ENCODE results near the gene CLUH.
"Not testable (repeated sequence)": the region's sequence is repeated elsewhere in the genome, so short reads cannot be mapped to it uniquely, and the experiment has no call there.

DNA sequence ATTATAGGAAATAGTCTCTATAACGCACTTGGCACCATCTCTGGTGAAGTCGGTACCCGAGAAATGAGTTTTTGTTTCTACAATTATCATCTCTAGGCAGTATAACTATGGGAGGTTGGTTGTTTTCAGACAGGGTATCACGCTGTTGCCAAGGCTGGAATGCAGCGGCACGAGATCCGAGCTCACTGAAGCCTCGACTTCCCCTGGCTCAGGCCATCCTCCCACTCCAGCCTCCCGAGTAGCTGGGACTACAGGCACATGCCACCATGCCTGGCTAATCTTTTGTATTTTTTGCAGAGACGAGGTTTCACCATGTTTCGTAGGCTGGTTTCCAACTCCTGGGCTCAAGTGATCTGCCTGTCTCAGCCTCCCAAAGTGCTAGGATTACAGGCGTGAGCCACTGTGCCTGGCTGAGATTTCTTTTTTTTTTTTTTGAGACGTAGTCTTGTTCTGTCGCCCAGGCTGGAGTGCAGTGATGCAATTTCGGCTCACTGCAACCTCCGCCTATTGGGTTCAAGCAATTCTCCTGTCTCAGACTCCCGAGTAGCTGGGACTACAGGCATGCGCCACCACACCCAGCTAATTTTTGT lies 12.3 kb downstream of the CLUH start:
- not testable (repeated sequence) for TF ChIP-seq POLR2A (IDR thresholded peaks at IDR 0.05)
- TF ChIP-seq, protein P1, sequence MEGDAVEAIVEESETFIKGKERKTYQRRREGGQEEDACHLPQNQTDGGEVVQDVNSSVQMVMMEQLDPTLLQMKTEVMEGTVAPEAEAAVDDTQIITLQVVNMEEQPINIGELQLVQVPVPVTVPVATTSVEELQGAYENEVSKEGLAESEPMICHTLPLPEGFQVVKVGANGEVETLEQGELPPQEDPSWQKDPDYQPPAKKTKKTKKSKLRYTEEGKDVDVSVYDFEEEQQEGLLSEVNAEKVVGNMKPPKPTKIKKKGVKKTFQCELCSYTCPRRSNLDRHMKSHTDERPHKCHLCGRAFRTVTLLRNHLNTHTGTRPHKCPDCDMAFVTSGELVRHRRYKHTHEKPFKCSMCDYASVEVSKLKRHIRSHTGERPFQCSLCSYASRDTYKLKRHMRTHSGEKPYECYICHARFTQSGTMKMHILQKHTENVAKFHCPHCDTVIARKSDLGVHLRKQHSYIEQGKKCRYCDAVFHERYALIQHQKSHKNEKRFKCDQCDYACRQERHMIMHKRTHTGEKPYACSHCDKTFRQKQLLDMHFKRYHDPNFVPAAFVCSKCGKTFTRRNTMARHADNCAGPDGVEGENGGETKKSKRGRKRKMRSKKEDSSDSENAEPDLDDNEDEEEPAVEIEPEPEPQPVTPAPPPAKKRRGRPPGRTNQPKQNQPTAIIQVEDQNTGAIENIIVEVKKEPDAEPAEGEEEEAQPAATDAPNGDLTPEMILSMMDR (IDR thresholded peaks at IDR 0.05) = not testable (repeated sequence)

Measured in right lobe of liver (tissue), 4 donors.